ENCODE measurements around the gene NDOR1.

Gene NDOR1

GRCh38 chr9:137213160-137214060 lies 7.9 kb downstream of the NDOR1 start:
- H2AFZ ChIP-seq (ENCODE audit: low read depth, low read length, severe bottlenecking) = no peak overlapping the region
- H3K9me3 ChIP-seq (ENCODE audit: insufficient read depth, low read length) = no peaks in the 10 kb centered on the region
- no peak overlapping the region for H3K27ac ChIP-seq (ENCODE audit: low read depth, low read length)
- H3K9me2 ChIP-seq (replicated peaks; ENCODE audit: insufficient read depth, low read length) = no peaks in the 10 kb centered on the region
- H3K79me2 ChIP-seq (ENCODE audit: insufficient read depth, low read length) = no peaks in the 10 kb centered on the region
- no peak overlapping the region for H3K9ac ChIP-seq (ENCODE audit: low read length)
- no peaks in the 10 kb centered on the region for H3K36me3 ChIP-seq (ENCODE audit: low read length)
- H4K20me1 ChIP-seq (ENCODE audit: low read depth, low read length) = no peaks in the 10 kb centered on the region
- H3K4me3 ChIP-seq (ENCODE audit: insufficient read depth, low read length, poor library complexity, severe bottlenecking) = no peak overlapping the region
- TF ChIP-seq, protein P1, sequence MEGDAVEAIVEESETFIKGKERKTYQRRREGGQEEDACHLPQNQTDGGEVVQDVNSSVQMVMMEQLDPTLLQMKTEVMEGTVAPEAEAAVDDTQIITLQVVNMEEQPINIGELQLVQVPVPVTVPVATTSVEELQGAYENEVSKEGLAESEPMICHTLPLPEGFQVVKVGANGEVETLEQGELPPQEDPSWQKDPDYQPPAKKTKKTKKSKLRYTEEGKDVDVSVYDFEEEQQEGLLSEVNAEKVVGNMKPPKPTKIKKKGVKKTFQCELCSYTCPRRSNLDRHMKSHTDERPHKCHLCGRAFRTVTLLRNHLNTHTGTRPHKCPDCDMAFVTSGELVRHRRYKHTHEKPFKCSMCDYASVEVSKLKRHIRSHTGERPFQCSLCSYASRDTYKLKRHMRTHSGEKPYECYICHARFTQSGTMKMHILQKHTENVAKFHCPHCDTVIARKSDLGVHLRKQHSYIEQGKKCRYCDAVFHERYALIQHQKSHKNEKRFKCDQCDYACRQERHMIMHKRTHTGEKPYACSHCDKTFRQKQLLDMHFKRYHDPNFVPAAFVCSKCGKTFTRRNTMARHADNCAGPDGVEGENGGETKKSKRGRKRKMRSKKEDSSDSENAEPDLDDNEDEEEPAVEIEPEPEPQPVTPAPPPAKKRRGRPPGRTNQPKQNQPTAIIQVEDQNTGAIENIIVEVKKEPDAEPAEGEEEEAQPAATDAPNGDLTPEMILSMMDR (IDR thresholded peaks at IDR 0.05; ENCODE audit: insufficient read depth, low read length, poor library complexity, severe bottlenecking) = no peak
- TF ChIP-seq EZH2phosphoT487 (conservative IDR thresholded peaks at IDR 0.05; ENCODE audit: low read length) = no peak
- H3F3A ChIP-seq (ENCODE audit: insufficient read depth) = no peaks in the 10 kb centered on the region
- H3K27me3 ChIP-seq (ENCODE audit: low read length) = no peaks in the 10 kb centered on the region
- no peak overlapping the region for H3K4me2 ChIP-seq (ENCODE audit: low read depth, low read length, poor library complexity, severe bottlenecking)

GRCh38 chr9:137214620-137215019 lies 9.1 kb downstream of the NDOR1 start:
- no peak overlapping the region for H3K4me3 ChIP-seq (ENCODE audit: insufficient read depth, low read length, poor library complexity, severe bottlenecking)
- no peaks in the 10 kb centered on the region for H3K79me2 ChIP-seq (ENCODE audit: insufficient read depth, low read length)
- H3K9ac ChIP-seq (ENCODE audit: low read length) = no peak overlapping the region
- no peaks in the 10 kb centered on the region for H3K36me3 ChIP-seq (ENCODE audit: low read length)
- no peak overlapping the region for H2AFZ ChIP-seq (ENCODE audit: low read depth, low read length, severe bottlenecking)
- no peaks in the 10 kb centered on the region for H3K9me3 ChIP-seq (ENCODE audit: insufficient read depth, low read length)
- TF ChIP-seq, protein P1 (IDR thresholded peaks at IDR 0.05; ENCODE audit: insufficient read depth, low read length, poor library complexity, severe bottlenecking) = no peak
- TF ChIP-seq EZH2phosphoT487 (conservative IDR thresholded peaks at IDR 0.05; ENCODE audit: low read length) = no peak
- no peaks in the 10 kb centered on the region for H3F3A ChIP-seq (ENCODE audit: insufficient read depth)
- H3K27ac ChIP-seq (ENCODE audit: low read depth, low read length) = no peak overlapping the region
- no peak overlapping the region for H3K4me2 ChIP-seq (ENCODE audit: low read depth, low read length, poor library complexity, severe bottlenecking)
- H4K20me1 ChIP-seq (ENCODE audit: low read depth, low read length) = no peaks in the 10 kb centered on the region
- no peaks in the 10 kb centered on the region for H3K9me2 ChIP-seq (replicated peaks; ENCODE audit: insufficient read depth, low read length)
- no peaks in the 10 kb centered on the region for H3K27me3 ChIP-seq (ENCODE audit: low read length)

GRCh38 chr9:137215196-137215986 lies 9.9 kb downstream of the NDOR1 start:
- no peaks in the 10 kb centered on the region for H3K9me2 ChIP-seq (replicated peaks; ENCODE audit: insufficient read depth, low read length)
- H3K4me2 ChIP-seq (ENCODE audit: low read depth, low read length, poor library complexity, severe bottlenecking) = no peak overlapping the region
- no peaks in the 10 kb centered on the region for H3K79me2 ChIP-seq (ENCODE audit: insufficient read depth, low read length)
- no peak overlapping the region for H3K9ac ChIP-seq (ENCODE audit: low read length)
- no peak overlapping the region for H2AFZ ChIP-seq (ENCODE audit: low read depth, low read length, severe bottlenecking)
- H3K4me3 ChIP-seq (ENCODE audit: insufficient read depth, low read length, poor library complexity, severe bottlenecking) = no peak overlapping the region
- no peaks in the 10 kb centered on the region for H3K27me3 ChIP-seq (ENCODE audit: low read length)
- no peaks in the 10 kb centered on the region for H4K20me1 ChIP-seq (ENCODE audit: low read depth, low read length)
- H3F3A ChIP-seq (ENCODE audit: insufficient read depth) = no peaks in the 10 kb centered on the region
- TF ChIP-seq, protein P1 (IDR thresholded peaks at IDR 0.05; ENCODE audit: insufficient read depth, low read length, poor library complexity, severe bottlenecking) = no peak
- no peak for TF ChIP-seq EZH2phosphoT487 (conservative IDR thresholded peaks at IDR 0.05; ENCODE audit: low read length)
- no peaks in the 10 kb centered on the region for H3K9me3 ChIP-seq (ENCODE audit: insufficient read depth, low read length)
- H3K27ac ChIP-seq (ENCODE audit: low read depth, low read length) = no peak overlapping the region
- no peaks in the 10 kb centered on the region for H3K36me3 ChIP-seq (ENCODE audit: low read length)

Measured in SU-DHL-6 (cell line).